HCT116 (cell line): ENCODE results near the gene SLC9A9. TPM values are rescaled to one million over a fixed set of nuclear protein-coding genes. Genes with fewer than 3 reads are reported as not detected.

Experiments
- ATAC-seq: fragments of 200-7000 bp; cut with Tn5 transposase; 2 replicates; pipeline ENCODE4 v1.9.1; 2020; ENCODE audit warnings: mild to moderate bottlenecking, moderate library complexity
- BruUV-seq: library from RNA; stranded (reverse); fragments of 400-500 nt; replicated peaks from 2 replicates; lab custom pipeline; 2021; lab: Mats Ljungman, UMichigan
- CTCF ChIA-PET: fragments of 300-600 bp; sonication (Branson Sonifier 250); formaldehyde crosslinking; loops from one replicate; lab custom pipeline; 2021; ENCODE audit warnings: antibody characterized with exemption; lab: Charles Lee
- POLR2A ChIA-PET: fragments of 300-600, 350-600 bp; sonication (Branson Sonifier 250); formaldehyde crosslinking; loops from one replicate; lab custom pipeline; 2021; ENCODE audit warnings: antibody characterized with exemption; lab: Charles Lee
- RAD21 ChIA-PET, 2 experiments: fragments of 300-600 bp; sonication (Branson Sonifier 250); formaldehyde crosslinking; loops; one replicate each; lab custom pipeline; 2023; ENCODE audit warnings: low total read pairs in 2 of 2; ENCODE audit not compliant: uncharacterized antibody in 2 of 2, unreplicated experiment in 2 of 2, low non-redundant PET in 1 of 2; lab: Charles Lee
- DNase-seq: peaks from one replicate; pipeline ENCODE4 v3.0.0-alpha.2; 2010; ENCODE audit warnings: low read depth, low spot score
- H2AFZ ChIP-seq: fragments of 200-600 bp; shearing (Covaris generic), sonication (generic); 2 replicates; pipeline ENCODE4 v1.6.1; 2017; ENCODE audit warnings: low read depth, mixed run types, mixed read lengths, antibody characterized with exemption, low read length; ENCODE audit not compliant: poor library complexity, severe bottlenecking
- H3K27ac ChIP-seq: 2 replicates; pipeline ENCODE4 v1.5.1; 2012; ENCODE audit warnings: low read depth, low read length
- H3K27me3 ChIP-seq: fragments of 200-600 bp; sonication (generic); 2 replicates; pipeline ENCODE4 v1.6.1; 2016; ENCODE audit warnings: mixed run types, low read length, mixed read lengths; ENCODE audit not compliant: insufficient read depth
- H3K36me3 ChIP-seq, 2 experiments: fragments of 200-500 bp in 1 of 2; fragments of 200-600 bp in 1 of 2; sonication (Bioruptor generic) in 1 of 2; sonication (generic) in 1 of 2; 2 replicates each; pipeline versions ENCODE4 v1.5.1 to v1.6.1; 2014 to 2016; ENCODE audit warnings: low read length in 2 of 2, inconsistent platforms in 1 of 2, mixed read lengths in 1 of 2, mixed run types in 1 of 2; ENCODE audit not compliant: insufficient read depth in 2 of 2, control insufficient read depth in 1 of 2
- H3K4me1 ChIP-seq, 2 experiments: fragments of 200-600 bp in 1 of 2; sonication (generic) in 1 of 2; 2 replicates each; pipeline versions ENCODE4 v1.5.1 to v1.6.1; 2012 to 2017; ENCODE audit warnings: low read length in 2 of 2, inconsistent platforms in 1 of 2, mild to moderate bottlenecking in 1 of 2, mixed read lengths in 1 of 2, mixed run types in 1 of 2, moderate library complexity in 1 of 2; ENCODE audit not compliant: insufficient read depth in 2 of 2, control insufficient read depth in 1 of 2
- H3K4me2 ChIP-seq: fragments of 200-600 bp; sonication (generic); 2 replicates; pipeline ENCODE4 v1.6.1; 2017; ENCODE audit warnings: mixed run types, low read length, mixed read lengths
- H3K4me3 ChIP-seq, 2 experiments: fragments of 200-600 bp in 1 of 2; sonication (generic) in 1 of 2; replicated peaks in 1 of 2; 2 replicates each; pipeline ENCODE4 v1.5.1; 2011 to 2016; ENCODE audit warnings: low read length in 2 of 2, control low read depth in 1 of 2, low read depth in 1 of 2, mild to moderate bottlenecking in 1 of 2, mixed read lengths in 1 of 2, mixed run types in 1 of 2
- H3K79me2 ChIP-seq: fragments of 200-600 bp; sonication (generic); 2 replicates; pipeline ENCODE4 v1.6.1; 2017; ENCODE audit warnings: mild to moderate bottlenecking, mixed run types, low read length, moderate library complexity, mixed read lengths; ENCODE audit not compliant: insufficient read depth
- H3K9ac ChIP-seq: fragments of 200-600 bp; sonication (generic); 2 replicates; pipeline ENCODE4 v1.6.1; 2016; ENCODE audit warnings: low read length, mixed read lengths
- H3K9me2 ChIP-seq: fragments of 200-600 bp; sonication (generic), shearing (Covaris generic); 2 replicates; pipeline ENCODE4 v1.6.1; 2017; ENCODE audit warnings: mixed run types, mild to moderate bottlenecking, moderate library complexity; ENCODE audit not compliant: insufficient read depth
- H3K9me3 ChIP-seq, 2 experiments: fragments of 200-500 bp in 1 of 2; fragments of 200-600 bp in 1 of 2; sonication (Bioruptor generic) in 1 of 2; sonication (generic) in 1 of 2; 2 replicates each; pipeline ENCODE4 v1.6.1; 2014 to 2017; ENCODE audit warnings: low read length in 2 of 2, mixed read lengths in 2 of 2, inconsistent platforms in 1 of 2, low read depth in 1 of 2, mild to moderate bottlenecking in 1 of 2, mixed run types in 1 of 2, moderate library complexity in 1 of 2; ENCODE audit not compliant: control insufficient read depth in 1 of 2, insufficient read depth in 1 of 2
- H4K20me1 ChIP-seq: fragments of 200-600 bp; sonication (generic), shearing (Covaris generic); 2 replicates; pipeline ENCODE4 v1.6.1; 2017; ENCODE audit warnings: mixed run types, mild to moderate bottlenecking, moderate library complexity; ENCODE audit not compliant: insufficient read depth
- CBX3 ChIP-seq: IDR thresholded peaks from 2 replicates; pipeline ENCODE4 v1.6.1; 2012; ENCODE audit warnings: low read depth
- CEBPB ChIP-seq: IDR thresholded peaks from 2 replicates; pipeline ENCODE4 v1.6.1; 2012; ENCODE audit warnings: low read depth
- EGR1 ChIP-seq: IDR thresholded peaks from 2 replicates; pipeline ENCODE4 v1.6.1; 2012; ENCODE audit warnings: low read depth
- ELF1 ChIP-seq: IDR thresholded peaks from 2 replicates; pipeline ENCODE4 v1.6.1; 2012; ENCODE audit warnings: low read depth, borderline replicate concordance
- EZH2 ChIP-seq: fragments of 200-600 bp; sonication (generic); IDR thresholded peaks from 2 replicates; pipeline ENCODE4 v1.6.1; 2017; ENCODE audit warnings: antibody characterized with exemption, mixed run types
- EZH2phosphoT487 ChIP-seq: fragments of 200-600 bp; IDR thresholded peaks from 2 replicates; pipeline ENCODE4 v1.6.1; 2018; ENCODE audit warnings: antibody characterized with exemption, borderline replicate concordance
- JUND ChIP-seq: IDR thresholded peaks from 2 replicates; pipeline ENCODE4 v1.6.1; 2012
- POLR2A ChIP-seq: IDR thresholded peaks from 2 replicates; pipeline ENCODE4 v1.7.0; 2011; ENCODE audit warnings: borderline replicate concordance; ENCODE audit not compliant: insufficient read depth, insufficient read length; ENCODE audit errors: extremely low read depth
- POLR2AphosphoS5 ChIP-seq: IDR thresholded peaks from 2 replicates; pipeline ENCODE4 v1.6.1; 2011; ENCODE audit warnings: mild to moderate bottlenecking, low read depth, low read length, moderate library complexity
- RAD21 ChIP-seq: IDR thresholded peaks from 2 replicates; pipeline ENCODE4 v1.6.1; 2012; ENCODE audit warnings: low read depth, mild to moderate bottlenecking
- SP1 ChIP-seq: IDR thresholded peaks from 2 replicates; pipeline ENCODE4 v1.6.1; 2012; ENCODE audit warnings: low read depth
- SRF ChIP-seq: IDR thresholded peaks from 2 replicates; pipeline ENCODE4 v1.6.1; 2012; ENCODE audit warnings: low read depth
- TCF7L2 ChIP-seq: IDR thresholded peaks from 2 replicates; pipeline ENCODE4 v1.7.0; 2011; ENCODE audit warnings: borderline replicate concordance, inconsistent platforms; ENCODE audit not compliant: insufficient read depth, insufficient read length; ENCODE audit errors: extremely low read depth
- YY1 ChIP-seq: IDR thresholded peaks from 2 replicates; pipeline ENCODE4 v1.6.1; 2011; ENCODE audit warnings: low read length, low read depth, moderate library complexity, mild to moderate bottlenecking; ENCODE audit not compliant: insufficient replicate concordance; ENCODE audit errors: extremely low read depth
- ZFX ChIP-seq: fragments of 450-650 bp; IDR thresholded peaks from 2 replicates; pipeline ENCODE4 v1.6.1; 2017
- ZNF274 ChIP-seq: fragments of 200-500 bp; sonication (Bioruptor generic); IDR thresholded peaks from 2 replicates; pipeline ENCODE4 v1.6.1; 2014; ENCODE audit warnings: mild to moderate bottlenecking, low read depth, low read length, inconsistent platforms
- intact Hi-C: fragments of 100-400 bp; cut with micrococcal nuclease; formaldehyde crosslinking; loops from 2 replicates; pipeline ENCODE4 v1.10.0; 2022
- total RNA-seq: library from RNA; stranded (reverse); gene quantifications from one replicate; pipeline ENCODE4 v1.2.1, GENCODE V29; 2021; ENCODE audit not compliant: unreplicated experiment
- TF ChIP-seq, protein P1 (sequence below): IDR thresholded peaks from 2 replicates; pipeline ENCODE4 v1.6.1; 2012; ENCODE audit warnings: low read depth
- TF ChIP-seq, protein P2 (sequence below): IDR thresholded peaks from 2 replicates; pipeline ENCODE4 v1.6.1; 2012
- TF ChIP-seq, protein P3 (sequence below): IDR thresholded peaks from 2 replicates; pipeline ENCODE4 v1.6.1; 2011; ENCODE audit warnings: mild to moderate bottlenecking, low read length, moderate library complexity; ENCODE audit not compliant: insufficient replicate concordance; ENCODE audit errors: extremely low read depth
- TF ChIP-seq, protein P4 (sequence below): IDR thresholded peaks from 2 replicates; pipeline ENCODE4 v1.6.1; 2012

SLC9A9 gene
- total RNA-seq, 1 experiment from 2014 or later = 0.20 TPM

DNA sequence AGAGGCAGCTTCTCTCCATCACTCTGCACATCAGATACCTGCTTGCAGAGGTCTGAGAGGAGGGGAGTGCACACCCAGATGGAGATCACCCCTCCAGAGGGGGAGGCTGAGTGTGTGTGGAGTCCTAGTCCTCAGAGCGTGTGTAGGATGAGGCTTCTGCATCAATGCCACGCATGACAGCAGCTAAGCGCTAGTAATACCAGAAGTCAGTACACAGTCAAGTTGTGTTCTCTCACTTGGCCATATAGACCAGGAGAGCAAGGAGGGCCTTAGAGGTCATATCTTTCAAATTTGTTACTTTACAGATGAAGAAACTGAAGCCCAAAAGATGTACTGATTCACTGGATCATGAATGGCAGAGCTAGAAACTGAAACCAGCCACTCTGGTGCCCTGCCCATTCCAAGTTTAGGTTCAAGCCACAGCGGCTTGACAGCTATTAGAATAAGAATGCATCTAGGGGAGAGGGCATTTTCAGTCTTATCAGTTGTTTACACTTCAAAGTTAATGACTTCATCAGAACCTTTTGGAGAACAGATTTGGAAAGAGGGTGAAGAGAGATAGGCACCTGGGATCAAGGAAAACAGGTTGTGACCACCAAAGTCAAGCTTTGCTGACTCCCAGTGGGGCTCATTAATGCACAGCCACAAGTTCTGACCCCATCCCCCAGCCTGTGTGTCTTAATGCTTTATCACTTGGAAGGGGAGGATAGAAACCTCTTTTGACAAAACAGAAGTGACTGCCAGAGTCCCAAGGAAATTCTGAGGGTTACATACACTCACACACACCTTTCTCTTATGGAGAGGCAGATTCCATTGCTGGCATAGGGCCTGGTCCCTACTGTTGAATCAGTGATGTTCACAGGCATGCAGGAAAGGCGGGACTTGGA, 418.4 kb downstream of the SLC9A9 start (continued):
- TF ChIP-seq, protein P1, sequence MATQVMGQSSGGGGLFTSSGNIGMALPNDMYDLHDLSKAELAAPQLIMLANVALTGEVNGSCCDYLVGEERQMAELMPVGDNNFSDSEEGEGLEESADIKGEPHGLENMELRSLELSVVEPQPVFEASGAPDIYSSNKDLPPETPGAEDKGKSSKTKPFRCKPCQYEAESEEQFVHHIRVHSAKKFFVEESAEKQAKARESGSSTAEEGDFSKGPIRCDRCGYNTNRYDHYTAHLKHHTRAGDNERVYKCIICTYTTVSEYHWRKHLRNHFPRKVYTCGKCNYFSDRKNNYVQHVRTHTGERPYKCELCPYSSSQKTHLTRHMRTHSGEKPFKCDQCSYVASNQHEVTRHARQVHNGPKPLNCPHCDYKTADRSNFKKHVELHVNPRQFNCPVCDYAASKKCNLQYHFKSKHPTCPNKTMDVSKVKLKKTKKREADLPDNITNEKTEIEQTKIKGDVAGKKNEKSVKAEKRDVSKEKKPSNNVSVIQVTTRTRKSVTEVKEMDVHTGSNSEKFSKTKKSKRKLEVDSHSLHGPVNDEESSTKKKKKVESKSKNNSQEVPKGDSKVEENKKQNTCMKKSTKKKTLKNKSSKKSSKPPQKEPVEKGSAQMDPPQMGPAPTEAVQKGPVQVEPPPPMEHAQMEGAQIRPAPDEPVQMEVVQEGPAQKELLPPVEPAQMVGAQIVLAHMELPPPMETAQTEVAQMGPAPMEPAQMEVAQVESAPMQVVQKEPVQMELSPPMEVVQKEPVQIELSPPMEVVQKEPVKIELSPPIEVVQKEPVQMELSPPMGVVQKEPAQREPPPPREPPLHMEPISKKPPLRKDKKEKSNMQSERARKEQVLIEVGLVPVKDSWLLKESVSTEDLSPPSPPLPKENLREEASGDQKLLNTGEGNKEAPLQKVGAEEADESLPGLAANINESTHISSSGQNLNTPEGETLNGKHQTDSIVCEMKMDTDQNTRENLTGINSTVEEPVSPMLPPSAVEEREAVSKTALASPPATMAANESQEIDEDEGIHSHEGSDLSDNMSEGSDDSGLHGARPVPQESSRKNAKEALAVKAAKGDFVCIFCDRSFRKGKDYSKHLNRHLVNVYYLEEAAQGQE = no peak

DNA sequence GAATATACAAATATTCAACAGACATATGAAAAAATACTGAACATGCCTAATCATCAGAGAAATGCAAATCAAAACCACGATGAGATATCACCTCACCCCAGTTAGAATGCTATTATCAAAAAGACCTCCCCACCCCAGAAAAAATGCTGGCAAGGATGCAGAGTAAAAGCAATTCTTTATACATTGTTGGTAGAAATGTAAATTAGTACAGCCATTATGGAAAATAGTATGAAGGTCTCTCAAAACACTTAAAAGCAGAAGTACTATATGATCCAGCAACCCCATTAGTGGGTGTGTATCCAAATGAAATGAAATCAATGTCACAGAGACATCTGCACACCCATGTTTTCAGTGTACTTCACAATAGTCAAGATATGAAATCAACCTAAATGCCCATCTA, 420.0 kb downstream of the SLC9A9 start:
- CTCF ChIA-PET = no interaction called here
- DNase-seq (no peak), ATAC-seq (no peak)
- H4K20me1 ChIP-seq = no peaks in the 10 kb centered on the region
- no peaks in the 10 kb centered on the region for H3K4me1 ChIP-seq
- no peak overlapping the region for H2AFZ ChIP-seq
- BruUV-seq = no TSS peak
- no peak overlapping the region for H3K27ac ChIP-seq
- H3K36me3 ChIP-seq = no peaks in the 10 kb centered on the region
- intact Hi-C loops = no loop called here
- RAD21 ChIA-PET = no interaction called here
- POLR2A ChIA-PET = no interaction called here
- no peaks in the 10 kb centered on the region for H3K9me2 ChIP-seq
- no peaks in the 10 kb centered on the region for H3K27me3 ChIP-seq
- H3K9ac ChIP-seq = no peak overlapping the region
- H3K9me3 ChIP-seq = no peaks in the 10 kb centered on the region
- H3K4me3 ChIP-seq = no peak overlapping the region
- H3K79me2 ChIP-seq = no peaks in the 10 kb centered on the region
- no peak overlapping the region for H3K4me2 ChIP-seq
- TF ChIP-seq ELF1 (no peak), TCF7L2 (no peak), CEBPB (no peak), POLR2AphosphoS5 (no peak), ZFX (no peak), EZH2phosphoT487 (no peak), EZH2 (no peak), JUND (no peak), SRF (no peak), ZNF274 (no peak), EGR1 (no peak), SP1 (no peak), YY1 (no peak), POLR2A (no peak), CBX3 (no peak), RAD21 (no peak)
- TF ChIP-seq, protein P2, sequence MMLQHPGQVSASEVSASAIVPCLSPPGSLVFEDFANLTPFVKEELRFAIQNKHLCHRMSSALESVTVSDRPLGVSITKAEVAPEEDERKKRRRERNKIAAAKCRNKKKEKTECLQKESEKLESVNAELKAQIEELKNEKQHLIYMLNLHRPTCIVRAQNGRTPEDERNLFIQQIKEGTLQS = no peak
- TF ChIP-seq, protein P3, sequence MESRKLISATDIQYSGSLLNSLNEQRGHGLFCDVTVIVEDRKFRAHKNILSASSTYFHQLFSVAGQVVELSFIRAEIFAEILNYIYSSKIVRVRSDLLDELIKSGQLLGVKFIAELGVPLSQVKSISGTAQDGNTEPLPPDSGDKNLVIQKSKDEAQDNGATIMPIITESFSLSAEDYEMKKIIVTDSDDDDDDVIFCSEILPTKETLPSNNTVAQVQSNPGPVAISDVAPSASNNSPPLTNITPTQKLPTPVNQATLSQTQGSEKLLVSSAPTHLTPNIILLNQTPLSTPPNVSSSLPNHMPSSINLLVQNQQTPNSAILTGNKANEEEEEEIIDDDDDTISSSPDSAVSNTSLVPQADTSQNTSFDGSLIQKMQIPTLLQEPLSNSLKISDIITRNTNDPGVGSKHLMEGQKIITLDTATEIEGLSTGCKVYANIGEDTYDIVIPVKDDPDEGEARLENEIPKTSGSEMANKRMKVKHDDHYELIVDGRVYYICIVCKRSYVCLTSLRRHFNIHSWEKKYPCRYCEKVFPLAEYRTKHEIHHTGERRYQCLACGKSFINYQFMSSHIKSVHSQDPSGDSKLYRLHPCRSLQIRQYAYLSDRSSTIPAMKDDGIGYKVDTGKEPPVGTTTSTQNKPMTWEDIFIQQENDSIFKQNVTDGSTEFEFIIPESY = no peak
- TF ChIP-seq, protein P4, sequence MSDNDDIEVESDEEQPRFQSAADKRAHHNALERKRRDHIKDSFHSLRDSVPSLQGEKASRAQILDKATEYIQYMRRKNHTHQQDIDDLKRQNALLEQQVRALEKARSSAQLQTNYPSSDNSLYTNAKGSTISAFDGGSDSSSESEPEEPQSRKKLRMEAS = no peak
